Fibroblast of pulmonary artery (primary cell): ENCODE results near the gene CAND1.

Experiments
- DNase-seq: peaks from one replicate; pipeline ENCODE4 v3.0.0-alpha.2; 2010; ENCODE audit warnings: low read depth
- H3K4me3 ChIP-seq: replicated peaks from 2 replicates; pipeline ENCODE4 v1.5.1; 2011; ENCODE audit warnings: low read depth, mild to moderate bottlenecking, control low read depth, low read length, moderate library complexity
- CTCF ChIP-seq: IDR thresholded peaks from 2 replicates; pipeline ENCODE4 v1.5.1; 2011; ENCODE audit warnings: mild to moderate bottlenecking, control low read depth, low read length, inconsistent platforms; ENCODE audit errors: missing control alignments

Gene CAND1

GRCh38 chr12:67290378-67290777 is 21.2 kb downstream of the CAND1 start:
- TF ChIP-seq CTCF, result no peak
- H3K4me3 ChIP-seq, result no peak overlapping the region
- DNase-seq, result no peak

- no peak overlapping the region for H3K4me3 ChIP-seq
- TF ChIP-seq CTCF, result no peak
- no peak for DNase-seq
These were observed 30.4 kb downstream of the CAND1 start for GRCh38 chr12:67299526-67299925.

- no peak overlapping the region for H3K4me3 ChIP-seq
- no peak for DNase-seq
- no peak for TF ChIP-seq CTCF
These were observed 30.8 kb downstream of the CAND1 start for GRCh38 chr12:67299926-67300325.

- TF ChIP-seq CTCF, result no peak
- no peak for DNase-seq
- no peak overlapping the region for H3K4me3 ChIP-seq
These were observed 33.0 kb downstream of the CAND1 start for GRCh38 chr12:67302162-67302561.

GRCh38 chr12:67305544-67305943 is 36.4 kb downstream of the CAND1 start:
- DNase-seq, result no peak
- H3K4me3 ChIP-seq, result no peak overlapping the region
- TF ChIP-seq CTCF, result no peak

- TF ChIP-seq CTCF, result no peak
- DNase-seq, result no peak
- H3K4me3 ChIP-seq, result no peak overlapping the region
These were observed 37.6 kb downstream of the CAND1 start for GRCh38 chr12:67306712-67307111.

- TF ChIP-seq CTCF, result no peak
- H3K4me3 ChIP-seq, result no peak overlapping the region
- DNase-seq, result no peak
These were observed 46.5 kb downstream of the CAND1 start for GRCh38 chr12:67315661-67316060.
